Endothelial cell of umbilical vein (primary cell): Measurements from ENCODE around the gene LAMC2. TPM values are rescaled to one million over a fixed set of nuclear protein-coding genes. Genes with fewer than 3 reads are reported as not detected.

Source experiments
- BruUV-seq: library from RNA; stranded (reverse); fragments of 400-500 nt; replicated peaks from 2 replicates; lab custom pipeline; 2021; lab: Mats Ljungman, UMichigan
- CTCF ChIA-PET: fragments of 300-600, 350-600 bp; sonication (Branson Sonifier 250); formaldehyde crosslinking; loops from one replicate; lab custom pipeline; 2021; ENCODE audit warnings: antibody characterized with exemption, inconsistent platforms; lab: Charles Lee
- POLR2A ChIA-PET: fragments of 300-600, 350-600 bp; sonication (Branson Sonifier 250); formaldehyde crosslinking; loops from one replicate; lab custom pipeline; 2021; ENCODE audit warnings: antibody characterized with exemption, inconsistent platforms; lab: Charles Lee
- DNase-seq: peaks from one replicate; pipeline ENCODE4 v3.0.0-alpha.2; 2011; ENCODE audit warnings: low read depth, low spot score
- FAIRE-seq: peaks from 2 replicates; lab custom pipeline; 2011; peaks lifted over from hg19 to GRCh38; lab: Jason Lieb, UNC
- H2AFZ ChIP-seq: 2 replicates; pipeline ENCODE4 v1.6.0; 2012; ENCODE audit warnings: low read depth, low read length, control low read depth, inconsistent platforms
- H3K27ac ChIP-seq: 2 replicates; pipeline ENCODE4 v1.5.1; 2011; ENCODE audit warnings: low read depth, mild to moderate bottlenecking, control low read depth, low read length, moderate library complexity; ENCODE audit not compliant: insufficient read depth
- H3K27me3 ChIP-seq, 2 experiments: 2 replicates each; pipeline versions ENCODE4 v1.6.0 to v1.6.1; 2011; ENCODE audit warnings: low read length in 2 of 2, mixed read lengths in 1 of 2; ENCODE audit not compliant: control insufficient read depth in 2 of 2, insufficient read depth in 2 of 2
- H3K36me3 ChIP-seq, 2 experiments: 2 replicates in 1 of 2; 3 replicates in 1 of 2; pipeline ENCODE4 v1.5.1; 2011; ENCODE audit warnings: low read length in 2 of 2, mild to moderate bottlenecking in 1 of 2, moderate library complexity in 1 of 2; ENCODE audit not compliant: control insufficient read depth in 2 of 2, insufficient read depth in 2 of 2; ENCODE audit errors: extremely low read depth in 1 of 2
- H3K4me1 ChIP-seq: 3 replicates; pipeline ENCODE4 v1.5.1; 2011; ENCODE audit warnings: mild to moderate bottlenecking, low read length; ENCODE audit not compliant: control insufficient read depth, insufficient read depth; ENCODE audit errors: extremely low read depth
- H3K4me2 ChIP-seq: 2 replicates; pipeline ENCODE4 v1.6.1; 2011; ENCODE audit warnings: low read length, control low read depth, mixed read lengths; ENCODE audit not compliant: insufficient read depth
- H3K4me3 ChIP-seq, 3 experiments: fragments of 200-600 bp in 1 of 3; sonication (generic), shearing (Covaris generic) in 1 of 3; replicated peaks in 1 of 3; 2 replicates each; pipeline ENCODE4 v1.5.1; 2011 to 2016; ENCODE audit warnings: control low read depth in 3 of 3, low read length in 3 of 3, mild to moderate bottlenecking in 2 of 3, inconsistent platforms in 1 of 3, low read depth in 1 of 3, moderate library complexity in 1 of 3; ENCODE audit not compliant: insufficient read depth in 1 of 3
- H3K79me2 ChIP-seq: 2 replicates; pipeline ENCODE4 v1.6.0; 2012; ENCODE audit warnings: low read length, inconsistent platforms; ENCODE audit not compliant: control insufficient read depth, insufficient read depth
- H3K9ac ChIP-seq: replicated peaks from 2 replicates; pipeline ENCODE3; 2011; ENCODE audit warnings: low read length, control low read depth; ENCODE audit not compliant: insufficient read depth; ENCODE audit errors: extremely low read depth
- H3K9me1 ChIP-seq: replicated peaks from 3 replicates; pipeline ENCODE4 v1.6.0; 2011; ENCODE audit warnings: mild to moderate bottlenecking, low read length; ENCODE audit not compliant: control insufficient read depth, insufficient read depth; ENCODE audit errors: extremely low read depth
- H3K9me3 ChIP-seq: replicated peaks from 2 replicates; pipeline ENCODE4 v1.5.1; 2012; ENCODE audit warnings: low read length, inconsistent platforms; ENCODE audit not compliant: control insufficient read depth, insufficient read depth
- H4K20me1 ChIP-seq: replicated peaks from 2 replicates; pipeline ENCODE3; 2011; ENCODE audit warnings: mild to moderate bottlenecking, low read length; ENCODE audit not compliant: control insufficient read depth, insufficient read depth; ENCODE audit errors: extremely low read depth
- GATA2 ChIP-seq: IDR thresholded peaks from 2 replicates; pipeline ENCODE4 v1.7.0; 2011; ENCODE audit warnings: low read depth, mild to moderate bottlenecking, moderate library complexity, mixed read lengths, low read length; ENCODE audit not compliant: insufficient read length, insufficient read depth
- MYC ChIP-seq: IDR thresholded peaks from one replicate; pipeline ENCODE4 v1.6.1; 2011; ENCODE audit warnings: mild to moderate bottlenecking, low read depth, low read length
- POLR2A ChIP-seq: IDR thresholded peaks from 2 replicates; pipeline ENCODE4 v1.6.1; 2012; ENCODE audit warnings: low read depth, mild to moderate bottlenecking, control low read depth, low read length
- dilution Hi-C: fragments of 300-500 bp; cut with MboI; formaldehyde crosslinking; loops from one replicate; pipeline ENCODE4 v1.15.0; 2019; ENCODE audit warnings: low sequenced_read_pairs; ENCODE audit not compliant: extremely low pct_ligation_motif_present
- intact Hi-C: fragments of 100-400 bp; cut with micrococcal nuclease; formaldehyde crosslinking; loops from one replicate; pipeline ENCODE4 v1.10.0; 2022
- polyA plus RNA-seq, 4 experiments: library from polyadenylated mRNA; depleted of rRNA in 3 of 4; stranded (reverse) in 3 of 4; unstranded in 1 of 4; fragments of >200 nt; gene quantifications; 2 replicates each; pipeline versions ENCODE4 v1.2.1 to v1.2.3, GENCODE V29; 2011 to 2012; ENCODE audit warnings: missing spikeins in 1 of 4
- total RNA-seq: library from RNA; stranded (reverse); gene quantifications from 2 replicates; pipeline ENCODE4 v1.2.3, GENCODE V29; 2021
- TF ChIP-seq, protein P1 (sequence below), 2 donors: IDR thresholded peaks; 1 replicate in 1 of 2; 2 replicates in 1 of 2; pipeline ENCODE4 v1.5.1; 2011; ENCODE audit warnings: low read length in 2 of 2, mild to moderate bottlenecking in 2 of 2, moderate library complexity in 2 of 2, control low read depth in 1 of 2, inconsistent platforms in 1 of 2, low read depth in 1 of 2; ENCODE audit not compliant: insufficient read depth in 1 of 2; ENCODE audit errors: extremely low read depth in 1 of 2
- TF ChIP-seq, protein P2 (sequence below): IDR thresholded peaks from 2 replicates; pipeline ENCODE4 v1.6.1; 2011; ENCODE audit not compliant: insufficient read depth, insufficient read length

The LAMC2 gene
- total and polyA plus RNA-seq, 2 donors (not counting 3 experiments of a cell fraction or from before 2014, with no cell fraction given), result 0.23 to 0.82 TPM

DNA sequence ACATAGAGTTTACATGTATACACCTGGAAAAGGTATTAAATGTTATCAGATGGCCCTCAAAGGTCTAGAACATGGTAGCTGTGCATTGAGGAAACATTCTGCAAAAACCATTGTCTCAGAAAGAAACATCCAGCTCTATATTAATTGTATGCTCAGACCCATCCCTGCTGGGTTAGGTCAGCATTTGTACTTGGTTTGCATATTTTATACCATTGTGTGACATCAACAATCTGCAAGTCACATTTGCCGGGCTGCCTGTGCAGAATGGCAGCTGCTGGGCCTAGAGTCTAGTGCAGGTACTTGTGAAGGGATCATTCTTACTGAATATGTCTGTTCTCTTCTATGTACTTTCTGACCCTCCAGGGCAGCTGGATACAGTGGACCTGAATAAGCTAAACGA, 43.9 kb upstream of the LAMC2 start:
- H3K9me3 ChIP-seq, result no peaks in the 10 kb centered on the region
- ChIA-PET CTCF (interaction anchor here (1.1 to 2.1 kb wide), 2 partner anchors 85 to 180 kb away, joined by 3 to 11 read pairs; no protein-coding TSS in a partner anchor), POLR2A (no interaction called here)
- FAIRE-seq, result no peak
- peaks cover 25% of the 10 kb centered on the region for H3K4me1 ChIP-seq
- no peak overlapping the region for H3K9ac ChIP-seq
- no peak overlapping the region for H3K27ac ChIP-seq
- no peaks in the 10 kb centered on the region for H4K20me1 ChIP-seq
- no peak overlapping the region for H3K4me2 ChIP-seq
- H3K27me3 ChIP-seq, result no peaks in the 10 kb centered on the region
- H3K36me3 ChIP-seq, result peaks cover 15 to 33% of the 10 kb centered on the region in 2 experiments
- BruUV-seq, result no TSS peak
- no peaks in the 10 kb centered on the region for H3K79me2 ChIP-seq
- dilution Hi-C loops (no loop called here), intact Hi-C loops (no loop called here)
- TF ChIP-seq GATA2 (no peak), MYC (no peak), POLR2A (no peak)
- TF ChIP-seq, protein P1, sequence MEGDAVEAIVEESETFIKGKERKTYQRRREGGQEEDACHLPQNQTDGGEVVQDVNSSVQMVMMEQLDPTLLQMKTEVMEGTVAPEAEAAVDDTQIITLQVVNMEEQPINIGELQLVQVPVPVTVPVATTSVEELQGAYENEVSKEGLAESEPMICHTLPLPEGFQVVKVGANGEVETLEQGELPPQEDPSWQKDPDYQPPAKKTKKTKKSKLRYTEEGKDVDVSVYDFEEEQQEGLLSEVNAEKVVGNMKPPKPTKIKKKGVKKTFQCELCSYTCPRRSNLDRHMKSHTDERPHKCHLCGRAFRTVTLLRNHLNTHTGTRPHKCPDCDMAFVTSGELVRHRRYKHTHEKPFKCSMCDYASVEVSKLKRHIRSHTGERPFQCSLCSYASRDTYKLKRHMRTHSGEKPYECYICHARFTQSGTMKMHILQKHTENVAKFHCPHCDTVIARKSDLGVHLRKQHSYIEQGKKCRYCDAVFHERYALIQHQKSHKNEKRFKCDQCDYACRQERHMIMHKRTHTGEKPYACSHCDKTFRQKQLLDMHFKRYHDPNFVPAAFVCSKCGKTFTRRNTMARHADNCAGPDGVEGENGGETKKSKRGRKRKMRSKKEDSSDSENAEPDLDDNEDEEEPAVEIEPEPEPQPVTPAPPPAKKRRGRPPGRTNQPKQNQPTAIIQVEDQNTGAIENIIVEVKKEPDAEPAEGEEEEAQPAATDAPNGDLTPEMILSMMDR (IDR thresholded peaks at IDR 0.05; ENCODE audit: extremely low read depth in 1 of 2, insufficient read depth in 1 of 2, low read depth in 1 of 2, low read length in 2 of 2), result no peak
- TF ChIP-seq, protein P2, sequence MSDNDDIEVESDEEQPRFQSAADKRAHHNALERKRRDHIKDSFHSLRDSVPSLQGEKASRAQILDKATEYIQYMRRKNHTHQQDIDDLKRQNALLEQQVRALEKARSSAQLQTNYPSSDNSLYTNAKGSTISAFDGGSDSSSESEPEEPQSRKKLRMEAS, result no peak
- H2AFZ ChIP-seq, result no peak overlapping the region
- no peak overlapping the region for H3K4me3 ChIP-seq
- no peak for DNase-seq
- no peaks in the 10 kb centered on the region for H3K9me1 ChIP-seq
